Psoas muscle (tissue), 8 donors: ENCODE data around the gene MYO5C. TPM values are rescaled to one million over a fixed set of nuclear protein-coding genes. Genes with fewer than 3 reads are reported as not detected.

Source experiments
- ATAC-seq, 4 donors: fragments of 200-7000 bp; cut with Tn5 transposase; one replicate each; pipeline ENCODE4 v1.9.1; 2020; ENCODE audit warnings: moderate library complexity in 3 of 4, mild to moderate bottlenecking in 2 of 4
- DNase-seq, 2 donors: peaks; one replicate each; pipeline ENCODE4 v3.0.0-alpha.2; 2020
- H3K27ac ChIP-seq: fragments of 200-600 bp; one replicate; pipeline ENCODE4 v1.8.0; 2022
- H3K27me3 ChIP-seq, 3 donors: fragments of 200-600 bp in 1 of 3; one replicate each; pipeline versions ENCODE4 v1.6.1 to v1.8.0; 2013 to 2022; ENCODE audit warnings: low read length in 2 of 3, mild to moderate bottlenecking in 2 of 3, moderate library complexity in 1 of 3; ENCODE audit not compliant: insufficient read depth in 3 of 3
- H3K36me3 ChIP-seq, 2 donors: fragments of 200-600 bp in 1 of 2; one replicate each; pipeline versions ENCODE4 v1.6.1 to v1.8.0; 2013 to 2022; ENCODE audit warnings: low read depth in 1 of 2, mild to moderate bottlenecking in 1 of 2, moderate library complexity in 1 of 2; ENCODE audit not compliant: insufficient read depth in 1 of 2
- H3K4me1 ChIP-seq: fragments of 200-600 bp; one replicate; pipeline ENCODE4 v1.8.0; 2022
- H3K4me3 ChIP-seq: fragments of 200-600 bp; one replicate; pipeline ENCODE4 v1.8.0; 2022; ENCODE audit warnings: mild to moderate bottlenecking
- H3K9me3 ChIP-seq: fragments of 200-600 bp; one replicate; pipeline ENCODE4 v1.8.0; 2022
- WGBS, 3 donors: extraction: QIAGEN DNeasy Blood & Tissue Kit; methylation state at CpG; one replicate each; pipeline versions ENCODE4 v1.1.6 to v1.1.7; 2013; 5-methylcytosine and 5-hydroxymethylcytosine counted together
- intact Hi-C, 2 donors: fragments of 100-400 bp; cut with DNase I; formaldehyde crosslinking; loops; one replicate each; pipeline versions ENCODE4 v1.11.0 to v1.14.2; 2022
- polyA plus RNA-seq, 3 donors: library from polyadenylated mRNA; stranded (reverse); fragments of 200-250 nt; gene quantifications; one replicate each; pipeline ENCODE4 v1.2.3, GENCODE V29; 2013
- total RNA-seq, 4 donors: library from RNA; stranded (reverse); fragmentation: NEBNext Ultra II Directional in 2 of 4; extraction: Animal tissue kit (Norgen Biotek cat#: 25700) in 2 of 4; gene quantifications; one replicate each; pipeline versions ENCODE4 v1.2.1 to v1.2.4, GENCODE V29; 2021 to 2023
- TF ChIP-seq, protein P1 (sequence below): fragments of 200-600 bp; IDR thresholded peaks from one replicate; pipeline ENCODE4 v1.8.0; 2022; ENCODE audit warnings: antibody characterized with exemption
- donor health status: healthy with polysubstance abuse.
- donor health status: DM: no; HTN: no; CAD: no; lungs with moderate emphysema.
- donor health status: Bipolar disorder and iron deficiency.
- donor health status: healthy.
- donor health status: DM: yes; HTN: yes; CAD: no.
- donor health status: DM: no; HTN: no; CAD: no.
- donor health status: DM: no; HTN: no; CAD: no.
- donor health status: DM: yes; HTN: yes; CAD: no.

The MYO5C gene
- total and polyA plus RNA-seq, 7 donors = 0.53 to 3.0 (median 1.2) TPM

- DNase-seq = no peak
- Histone ChIP-seq H3K27me3 (no peaks in the 10 kb centered on the region), H3K36me3 (peaks cover 0 to 97% of the 10 kb centered on the region in 2 donors), H3K4me3 (no peak overlapping the region), H3K4me1 (no peaks in the 10 kb centered on the region), H3K27ac (no peak overlapping the region), H3K9me3 (no peaks in the 10 kb centered on the region)
- ATAC-seq = no peak
- intact Hi-C loops = no loop called here
- TF ChIP-seq, protein P1, sequence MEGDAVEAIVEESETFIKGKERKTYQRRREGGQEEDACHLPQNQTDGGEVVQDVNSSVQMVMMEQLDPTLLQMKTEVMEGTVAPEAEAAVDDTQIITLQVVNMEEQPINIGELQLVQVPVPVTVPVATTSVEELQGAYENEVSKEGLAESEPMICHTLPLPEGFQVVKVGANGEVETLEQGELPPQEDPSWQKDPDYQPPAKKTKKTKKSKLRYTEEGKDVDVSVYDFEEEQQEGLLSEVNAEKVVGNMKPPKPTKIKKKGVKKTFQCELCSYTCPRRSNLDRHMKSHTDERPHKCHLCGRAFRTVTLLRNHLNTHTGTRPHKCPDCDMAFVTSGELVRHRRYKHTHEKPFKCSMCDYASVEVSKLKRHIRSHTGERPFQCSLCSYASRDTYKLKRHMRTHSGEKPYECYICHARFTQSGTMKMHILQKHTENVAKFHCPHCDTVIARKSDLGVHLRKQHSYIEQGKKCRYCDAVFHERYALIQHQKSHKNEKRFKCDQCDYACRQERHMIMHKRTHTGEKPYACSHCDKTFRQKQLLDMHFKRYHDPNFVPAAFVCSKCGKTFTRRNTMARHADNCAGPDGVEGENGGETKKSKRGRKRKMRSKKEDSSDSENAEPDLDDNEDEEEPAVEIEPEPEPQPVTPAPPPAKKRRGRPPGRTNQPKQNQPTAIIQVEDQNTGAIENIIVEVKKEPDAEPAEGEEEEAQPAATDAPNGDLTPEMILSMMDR = no peak
- whole genome bisulfite sequencing, 3 donors = 84 to 92% (median 90%) methylated on average over 2 of the region's 2 CpGs
Observed at GRCh38 chr15:52317688-52318087, 22.1 kb upstream of the MYO5C start.

- H3K4me3 ChIP-seq = no peak overlapping the region
- intact Hi-C loops = no loop called here
- ATAC-seq (no peak), DNase-seq (no peak)
- TF ChIP-seq, protein P1 = no peak
- H3K9me3 ChIP-seq = no peaks in the 10 kb centered on the region
- WGBS, 3 donors = 98 to 100% (median 98%) methylated on average over 2 of the region's 2 CpGs
- H3K4me1 ChIP-seq = no peaks in the 10 kb centered on the region
- no peaks in the 10 kb centered on the region for H3K27me3 ChIP-seq
- no peak overlapping the region for H3K27ac ChIP-seq
- peaks cover 0 to 97% of the 10 kb centered on the region in 2 donors for H3K36me3 ChIP-seq
Observed at GRCh38 chr15:52317022-52317421, 21.4 kb upstream of the MYO5C start.

DNA sequence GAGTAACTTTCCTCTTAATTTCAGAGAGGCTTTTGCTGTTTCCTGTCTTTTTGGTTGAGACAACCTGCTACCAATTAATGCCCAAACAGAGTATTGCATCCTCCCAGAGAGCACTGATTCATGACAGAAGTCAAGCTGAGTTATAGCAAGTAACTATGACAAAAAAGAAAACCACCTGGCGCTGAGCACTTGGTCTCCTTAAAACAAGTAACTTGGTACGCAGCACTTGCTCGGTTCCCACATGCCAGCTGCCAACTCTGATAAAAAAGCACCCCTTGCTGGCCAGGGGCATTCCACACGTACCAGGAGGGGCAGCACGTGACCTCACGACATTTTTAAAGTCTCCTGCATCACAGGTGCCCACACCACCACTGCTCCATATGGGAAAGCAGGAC is 13.5 kb upstream of the MYO5C start:
- DNase-seq (no peak), ATAC-seq (no peak)
- TF ChIP-seq, protein P1 = no peak
- no peak overlapping the region for H3K27ac ChIP-seq
- intact Hi-C loops = no loop called here
- H3K4me1 ChIP-seq = no peaks in the 10 kb centered on the region
- no peaks in the 10 kb centered on the region for H3K27me3 ChIP-seq
- H3K4me3 ChIP-seq = no peak overlapping the region
- peaks cover 4 to 39% of the 10 kb centered on the region in 2 donors for H3K36me3 ChIP-seq
- 74 to 81% (median 76%) methylated on average over 6 of the region's 6 CpGs for WGBS, 3 donors
- no peaks in the 10 kb centered on the region for H3K9me3 ChIP-seq

DNA sequence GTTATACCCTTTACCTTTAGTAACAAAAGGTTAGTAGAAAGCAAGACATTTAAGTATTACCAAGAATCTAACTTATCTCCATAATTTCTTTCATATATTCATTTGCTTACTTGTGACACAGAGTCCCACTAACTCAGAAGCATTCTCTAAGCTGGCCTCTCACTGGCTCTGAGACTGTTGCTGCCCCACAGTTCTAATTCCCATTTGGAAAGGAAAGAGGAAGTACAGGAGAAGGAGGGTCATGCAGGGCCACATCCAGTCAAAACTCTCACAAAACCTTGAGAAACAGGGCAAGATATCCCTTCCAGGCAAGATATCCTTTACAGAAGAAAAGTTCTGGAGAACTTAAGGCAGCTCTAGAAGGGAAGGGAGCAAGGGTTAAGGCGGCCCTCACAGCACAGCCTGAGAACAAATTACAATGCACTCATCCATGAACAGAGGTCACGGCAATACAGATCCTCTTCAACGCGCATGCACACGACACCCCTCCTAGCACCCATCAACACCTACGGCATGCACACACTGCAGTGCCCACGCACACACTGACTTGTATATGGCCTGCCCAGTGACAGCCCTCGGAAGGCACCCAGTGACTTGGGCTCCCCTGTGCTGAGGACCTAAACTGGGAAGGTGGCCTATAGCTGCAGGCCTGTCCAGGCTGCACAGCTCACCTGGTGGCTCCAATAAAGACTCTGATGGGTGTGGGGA is 13.0 kb upstream of the MYO5C start:
- Histone ChIP-seq H3K4me1 (no peaks in the 10 kb centered on the region), H3K27ac (no peak overlapping the region), H3K36me3 (peaks cover 4 to 33% of the 10 kb centered on the region in 2 donors), H3K27me3 (no peaks in the 10 kb centered on the region), H3K9me3 (no peaks in the 10 kb centered on the region), H3K4me3 (no peak overlapping the region)
- ATAC-seq = no peak
- TF ChIP-seq, protein P1 = no peak
- DNase-seq = no peak
- WGBS, 3 donors = 76 to 86% (median 83%) methylated on average over 8 of the region's 8 CpGs
- intact Hi-C loops = no loop called here

DNA sequence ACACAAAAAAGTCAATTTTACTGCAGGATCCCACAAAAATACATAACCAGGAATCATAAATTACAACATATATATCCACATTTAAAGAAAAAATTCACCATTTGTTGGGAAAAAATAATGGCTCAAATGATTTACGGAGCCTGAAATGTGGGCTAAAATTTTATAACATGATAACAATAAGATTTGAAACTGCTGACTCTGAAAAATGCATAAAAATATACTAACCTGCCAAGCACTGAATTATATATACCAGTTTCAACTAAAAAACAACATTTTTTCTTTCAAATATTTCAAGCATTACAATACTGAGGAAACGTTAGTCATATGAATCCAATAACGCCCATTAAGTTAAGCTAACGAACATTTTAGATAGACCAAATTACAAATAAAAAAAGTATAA is 12.2 kb upstream of the MYO5C start:
- peaks cover 4 to 26% of the 10 kb centered on the region in 2 donors for H3K36me3 ChIP-seq
- TF ChIP-seq, protein P1 = no peak
- intact Hi-C loops = no loop called here
- WGBS, 3 donors = 94 to 97% (median 95%) methylated on average over 4 of the region's 4 CpGs
- H3K4me3 ChIP-seq = no peak overlapping the region
- H3K9me3 ChIP-seq = no peaks in the 10 kb centered on the region
- ATAC-seq = no peak
- H3K27ac ChIP-seq = no peak overlapping the region
- H3K4me1 ChIP-seq = no peaks in the 10 kb centered on the region
- no peak for DNase-seq
- H3K27me3 ChIP-seq = no peaks in the 10 kb centered on the region
